Measurements from ENCODE around the gene ARMH3. TPM values are rescaled to one million over a fixed set of nuclear protein-coding genes. Genes with fewer than 3 reads are reported as not detected.
A peak's percentile ranks its signal among the peaks of the same experiment; 100 is the strongest.

The ARMH3 gene
- total RNA-seq, 1 donor: 13.6 TPM

- no peak for DNase-seq (ENCODE audit: low read depth)
- TF ChIP-seq, protein P1, sequence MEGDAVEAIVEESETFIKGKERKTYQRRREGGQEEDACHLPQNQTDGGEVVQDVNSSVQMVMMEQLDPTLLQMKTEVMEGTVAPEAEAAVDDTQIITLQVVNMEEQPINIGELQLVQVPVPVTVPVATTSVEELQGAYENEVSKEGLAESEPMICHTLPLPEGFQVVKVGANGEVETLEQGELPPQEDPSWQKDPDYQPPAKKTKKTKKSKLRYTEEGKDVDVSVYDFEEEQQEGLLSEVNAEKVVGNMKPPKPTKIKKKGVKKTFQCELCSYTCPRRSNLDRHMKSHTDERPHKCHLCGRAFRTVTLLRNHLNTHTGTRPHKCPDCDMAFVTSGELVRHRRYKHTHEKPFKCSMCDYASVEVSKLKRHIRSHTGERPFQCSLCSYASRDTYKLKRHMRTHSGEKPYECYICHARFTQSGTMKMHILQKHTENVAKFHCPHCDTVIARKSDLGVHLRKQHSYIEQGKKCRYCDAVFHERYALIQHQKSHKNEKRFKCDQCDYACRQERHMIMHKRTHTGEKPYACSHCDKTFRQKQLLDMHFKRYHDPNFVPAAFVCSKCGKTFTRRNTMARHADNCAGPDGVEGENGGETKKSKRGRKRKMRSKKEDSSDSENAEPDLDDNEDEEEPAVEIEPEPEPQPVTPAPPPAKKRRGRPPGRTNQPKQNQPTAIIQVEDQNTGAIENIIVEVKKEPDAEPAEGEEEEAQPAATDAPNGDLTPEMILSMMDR (IDR thresholded peaks at IDR 0.05; ENCODE audit: insufficient read depth, low read length): no peak
- H3K4me3 ChIP-seq (ENCODE audit: low read depth, low read length): no peak overlapping the region
These were observed 161.7 kb downstream of the ARMH3 start for GRCh38 chr10:101894266-101894665.

DNA sequence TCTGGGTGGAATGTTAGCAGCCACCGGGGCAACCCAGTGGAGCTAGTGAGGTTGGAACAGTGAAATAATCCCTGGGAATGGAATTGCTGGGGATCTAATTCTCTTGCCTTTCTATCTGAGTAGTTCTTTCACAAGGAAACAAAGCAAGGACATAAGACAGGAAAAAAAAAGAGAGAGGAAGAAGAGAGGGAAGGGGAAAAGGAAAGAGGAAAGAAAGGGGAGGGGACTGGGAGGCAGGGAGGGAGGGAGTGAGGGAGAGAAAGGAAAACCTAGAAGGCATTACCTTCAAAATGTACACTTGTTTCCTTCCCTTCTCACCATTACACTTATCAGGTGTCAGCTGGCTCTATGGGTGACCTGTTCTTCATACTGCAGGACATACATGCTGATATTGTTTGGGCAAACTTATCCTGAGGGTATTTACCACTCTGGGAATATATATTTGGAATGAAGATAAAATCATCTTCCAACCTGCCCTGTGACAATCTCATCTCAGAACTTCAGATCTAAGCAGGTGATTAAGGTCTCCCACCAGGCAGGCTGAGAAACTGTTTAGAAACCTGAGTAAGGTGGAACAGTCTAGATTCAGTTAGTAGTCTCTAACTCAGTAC lies 162.4 kb downstream of the ARMH3 start:
- DNase-seq (ENCODE audit: low read depth): no peak
- H3K4me3 ChIP-seq (ENCODE audit: low read depth, low read length): no peak overlapping the region
- TF ChIP-seq, protein P1 (IDR thresholded peaks at IDR 0.05; ENCODE audit: insufficient read depth, low read length): no peak

- no peak overlapping the region for H3K4me3 ChIP-seq (ENCODE audit: low read depth, low read length)
- DNase-seq (ENCODE audit: low read depth): no peak
- TF ChIP-seq, protein P1 (IDR thresholded peaks at IDR 0.05; ENCODE audit: insufficient read depth, low read length): no peak
These were observed 163.1 kb downstream of the ARMH3 start for GRCh38 chr10:101892782-101893391.

DNA sequence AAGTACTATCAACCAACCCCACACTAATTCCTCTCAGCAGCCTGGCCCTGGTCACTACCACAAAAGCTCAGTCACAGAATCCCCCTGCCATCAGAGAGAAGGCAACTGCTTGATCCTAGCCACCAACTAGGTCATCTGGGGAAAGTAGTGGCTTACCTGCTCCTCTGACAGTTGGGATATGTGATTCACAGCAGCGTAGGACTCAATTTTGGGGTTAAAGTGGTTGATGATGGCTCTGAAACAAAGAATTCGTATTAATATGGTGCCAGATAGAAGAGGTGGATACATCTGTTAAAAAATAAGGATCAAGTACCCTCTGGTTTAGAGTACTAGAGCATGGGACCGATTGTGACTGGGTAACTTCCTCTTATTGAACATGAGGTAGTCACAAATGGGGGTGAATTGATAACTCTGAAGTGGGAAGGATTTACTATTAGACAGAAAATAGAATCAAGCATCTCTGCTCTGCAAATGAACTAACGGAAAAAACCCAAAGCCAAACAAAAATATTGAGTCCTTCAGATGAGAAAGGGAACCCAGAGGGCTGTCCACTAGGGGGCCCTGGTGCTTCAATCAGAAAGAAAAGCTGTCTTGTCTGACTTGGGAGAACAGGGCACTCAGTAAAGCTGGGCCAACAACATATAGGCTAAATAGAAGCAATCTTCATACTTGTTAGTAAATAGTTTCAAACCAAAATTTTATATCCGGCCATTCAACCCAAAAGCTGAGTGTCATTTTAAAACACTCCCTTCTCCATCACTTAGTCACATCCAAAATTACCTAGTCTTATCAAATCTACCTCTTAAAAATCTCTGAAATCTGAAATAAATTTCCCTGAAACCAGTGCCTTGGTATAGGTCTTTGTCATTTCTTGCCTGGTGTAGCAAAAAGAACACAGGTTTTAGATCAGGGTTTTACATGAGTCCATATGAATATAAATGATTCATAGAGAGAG lies 166.4 kb downstream of the ARMH3 start:
- DNase-seq (ENCODE audit: low read depth): peak; percentile 85
- no peak overlapping the region for H3K4me3 ChIP-seq (ENCODE audit: low read depth, low read length)
- TF ChIP-seq, protein P1 (IDR thresholded peaks at IDR 0.05; ENCODE audit: insufficient read depth, low read length): peak; percentile 93

GRCh38 chr10:101888251-101888949 lies 167.6 kb downstream of the ARMH3 start:
- H3K4me3 ChIP-seq (ENCODE audit: low read depth, low read length): no peak overlapping the region
- TF ChIP-seq, protein P1 (IDR thresholded peaks at IDR 0.05; ENCODE audit: insufficient read depth, low read length): no peak
- DNase-seq (ENCODE audit: low read depth): no peak

- TF ChIP-seq, protein P1 (IDR thresholded peaks at IDR 0.05; ENCODE audit: insufficient read depth, low read length): no peak
- no peak for DNase-seq (ENCODE audit: low read depth)
- H3K4me3 ChIP-seq (ENCODE audit: low read depth, low read length): no peak overlapping the region
These were observed 168.2 kb downstream of the ARMH3 start for GRCh38 chr10:101887775-101888174.
